ENCODE results near the gene CEP162.

CEP162 gene

DNA sequence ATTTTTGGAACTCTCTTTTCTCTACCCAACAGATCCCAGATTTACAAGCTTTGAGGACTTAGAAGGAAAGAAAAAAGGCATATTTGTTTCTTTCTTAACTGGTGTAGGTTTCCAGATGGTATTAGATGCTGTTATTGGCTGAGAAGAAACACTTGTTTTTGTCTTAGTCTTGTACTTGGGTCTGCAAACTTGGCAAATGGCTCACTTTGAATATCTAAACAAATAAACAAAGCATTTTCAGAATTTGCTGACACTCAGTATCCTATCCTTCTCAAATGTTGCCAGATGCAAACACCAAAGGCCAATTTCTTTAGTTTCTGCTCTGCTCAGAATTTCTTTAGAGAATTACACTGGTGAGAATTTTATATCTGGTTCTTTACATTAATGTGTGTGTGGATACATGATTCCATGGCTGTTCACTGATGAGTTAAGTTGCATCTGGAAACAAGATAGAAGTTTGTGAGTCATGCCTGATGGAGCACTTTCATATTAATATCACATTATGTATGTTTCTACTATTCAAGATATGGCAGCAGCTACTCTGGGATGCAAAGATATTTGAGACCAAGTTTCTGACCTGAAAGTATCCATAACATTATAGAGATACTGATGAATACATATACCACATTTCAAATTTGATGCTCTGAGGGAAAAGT is 43.7 kb upstream of the CEP162 start:
- no peaks in the 10 kb centered on the region for H3K27me3 ChIP-seq (ENCODE audit: insufficient read depth, poor library complexity, severe bottlenecking)
- no peak overlapping the region for H3K4me3 ChIP-seq (ENCODE audit: severe bottlenecking)
- no peaks in the 10 kb centered on the region for H3K9me3 ChIP-seq (ENCODE audit: severe bottlenecking)
- no peak for ATAC-seq (ENCODE audit: low read depth)
- no peaks in the 10 kb centered on the region for H3K36me3 ChIP-seq (ENCODE audit: low read depth)
- no peak for DNase-seq (ENCODE audit: low spot score)
- TF ChIP-seq, protein P1, sequence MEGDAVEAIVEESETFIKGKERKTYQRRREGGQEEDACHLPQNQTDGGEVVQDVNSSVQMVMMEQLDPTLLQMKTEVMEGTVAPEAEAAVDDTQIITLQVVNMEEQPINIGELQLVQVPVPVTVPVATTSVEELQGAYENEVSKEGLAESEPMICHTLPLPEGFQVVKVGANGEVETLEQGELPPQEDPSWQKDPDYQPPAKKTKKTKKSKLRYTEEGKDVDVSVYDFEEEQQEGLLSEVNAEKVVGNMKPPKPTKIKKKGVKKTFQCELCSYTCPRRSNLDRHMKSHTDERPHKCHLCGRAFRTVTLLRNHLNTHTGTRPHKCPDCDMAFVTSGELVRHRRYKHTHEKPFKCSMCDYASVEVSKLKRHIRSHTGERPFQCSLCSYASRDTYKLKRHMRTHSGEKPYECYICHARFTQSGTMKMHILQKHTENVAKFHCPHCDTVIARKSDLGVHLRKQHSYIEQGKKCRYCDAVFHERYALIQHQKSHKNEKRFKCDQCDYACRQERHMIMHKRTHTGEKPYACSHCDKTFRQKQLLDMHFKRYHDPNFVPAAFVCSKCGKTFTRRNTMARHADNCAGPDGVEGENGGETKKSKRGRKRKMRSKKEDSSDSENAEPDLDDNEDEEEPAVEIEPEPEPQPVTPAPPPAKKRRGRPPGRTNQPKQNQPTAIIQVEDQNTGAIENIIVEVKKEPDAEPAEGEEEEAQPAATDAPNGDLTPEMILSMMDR (IDR thresholded peaks at IDR 0.05; ENCODE audit: poor library complexity, severe bottlenecking) = no peak
- H3K27ac ChIP-seq (ENCODE audit: poor library complexity, severe bottlenecking) = no peak overlapping the region
- no peaks in the 10 kb centered on the region for H3K4me1 ChIP-seq (ENCODE audit: insufficient read depth, poor library complexity, severe bottlenecking)

DNA sequence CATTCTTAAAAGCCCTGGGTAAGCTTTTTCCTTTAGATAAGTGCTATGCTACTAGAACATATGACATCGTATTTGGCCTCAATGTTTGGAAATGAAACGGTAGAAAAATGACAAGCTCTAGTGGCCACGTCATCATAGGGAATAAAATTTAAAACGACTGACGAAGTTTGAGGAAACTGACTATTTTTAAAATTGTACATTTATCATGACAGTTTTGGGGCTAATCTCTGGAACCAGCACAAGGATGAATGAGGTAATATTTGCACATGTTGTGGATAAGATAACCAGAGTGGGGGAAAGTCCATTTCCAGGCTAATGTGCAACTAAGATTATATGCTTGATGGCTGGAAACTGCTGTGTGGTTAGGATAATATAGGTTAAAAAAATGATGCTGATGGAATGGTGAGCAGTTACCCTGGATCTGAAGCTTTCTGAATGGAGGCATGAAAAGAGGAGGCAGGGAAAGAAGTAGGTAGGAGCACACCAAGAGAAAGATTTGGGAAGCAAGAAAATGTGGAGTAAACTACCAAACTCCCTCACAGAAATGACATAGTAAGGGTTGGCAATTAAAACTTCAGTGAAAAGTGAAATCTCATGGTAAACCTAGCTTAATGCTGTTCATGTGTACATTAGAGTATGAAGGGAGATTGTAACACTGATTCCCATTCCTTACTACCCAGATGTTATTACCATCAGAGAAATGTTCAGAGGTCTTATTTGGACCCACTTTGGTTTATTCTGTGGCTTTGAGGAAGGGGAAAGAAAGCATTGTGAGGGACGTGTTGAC is 42.7 kb upstream of the CEP162 start:
- Histone ChIP-seq H3K4me1 (ENCODE audit: insufficient read depth, poor library complexity, severe bottlenecking) (no peaks in the 10 kb centered on the region), H3K4me3 (ENCODE audit: severe bottlenecking) (no peak overlapping the region), H3K27ac (ENCODE audit: poor library complexity, severe bottlenecking) (no peak overlapping the region), H3K27me3 (ENCODE audit: insufficient read depth, poor library complexity, severe bottlenecking) (no peaks in the 10 kb centered on the region), H3K9me3 (ENCODE audit: severe bottlenecking) (no peaks in the 10 kb centered on the region), H3K36me3 (ENCODE audit: low read depth) (no peaks in the 10 kb centered on the region)
- TF ChIP-seq, protein P1 (IDR thresholded peaks at IDR 0.05; ENCODE audit: poor library complexity, severe bottlenecking) = no peak
- no peak for DNase-seq (ENCODE audit: low spot score)
- ATAC-seq (ENCODE audit: low read depth) = no peak

DNA sequence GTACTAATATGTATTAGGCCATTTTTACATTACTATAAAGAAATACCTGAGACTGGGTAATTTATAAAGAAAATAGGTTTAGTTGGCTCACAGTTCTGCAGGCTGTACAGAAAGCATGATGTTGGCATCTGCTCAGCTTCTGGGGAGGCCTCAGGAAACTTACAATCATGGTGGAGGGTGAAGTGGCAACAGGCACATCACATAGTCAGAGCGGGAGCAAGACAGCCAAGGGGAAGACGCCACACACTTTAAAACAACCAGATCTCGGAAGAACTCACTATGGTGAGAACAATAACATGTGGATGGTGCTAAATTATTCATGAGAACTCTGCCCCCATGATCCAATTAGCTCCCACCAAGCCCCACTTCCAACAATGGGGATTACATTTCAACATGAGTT is 41.3 kb upstream of the CEP162 start:
- TF ChIP-seq, protein P1 (IDR thresholded peaks at IDR 0.05; ENCODE audit: poor library complexity, severe bottlenecking) = no peak
- Histone ChIP-seq H3K36me3 (ENCODE audit: low read depth) (no peaks in the 10 kb centered on the region), H3K4me3 (ENCODE audit: severe bottlenecking) (no peak overlapping the region), H3K27me3 (ENCODE audit: insufficient read depth, poor library complexity, severe bottlenecking) (no peaks in the 10 kb centered on the region), H3K9me3 (ENCODE audit: severe bottlenecking) (no peaks in the 10 kb centered on the region), H3K4me1 (ENCODE audit: insufficient read depth, poor library complexity, severe bottlenecking) (no peaks in the 10 kb centered on the region), H3K27ac (ENCODE audit: poor library complexity, severe bottlenecking) (no peak overlapping the region)
- DNase-seq (ENCODE audit: low spot score) (no peak), ATAC-seq (ENCODE audit: low read depth) (no peak)

DNA sequence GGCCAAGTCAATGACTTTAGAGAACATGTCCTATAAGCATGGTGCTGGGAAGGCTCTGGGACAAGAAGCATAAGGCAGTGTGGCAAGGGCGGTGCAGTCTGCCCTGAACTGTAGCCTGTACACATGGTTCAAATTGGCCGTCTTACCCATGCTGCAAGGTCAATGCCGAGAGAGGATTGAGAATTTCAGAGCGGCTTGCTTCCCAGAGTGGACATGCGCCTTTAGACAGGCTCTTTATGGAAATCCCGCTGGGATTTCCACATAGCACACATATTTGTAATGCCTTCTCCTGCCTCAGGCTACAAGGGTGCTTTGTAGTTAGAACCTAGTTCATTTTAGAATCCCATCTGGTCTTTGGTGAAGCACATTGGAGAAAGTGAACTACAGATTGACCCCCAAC is 36.1 kb upstream of the CEP162 start:
- H3K4me1 ChIP-seq (ENCODE audit: insufficient read depth, poor library complexity, severe bottlenecking) = no peaks in the 10 kb centered on the region
- no peaks in the 10 kb centered on the region for H3K36me3 ChIP-seq (ENCODE audit: low read depth)
- H3K4me3 ChIP-seq (ENCODE audit: severe bottlenecking) = no peak overlapping the region
- peaks cover 5% of the 10 kb centered on the region for H3K27me3 ChIP-seq (ENCODE audit: insufficient read depth, poor library complexity, severe bottlenecking)
- no peaks in the 10 kb centered on the region for H3K9me3 ChIP-seq (ENCODE audit: severe bottlenecking)
- ATAC-seq (ENCODE audit: low read depth) (no peak), DNase-seq (ENCODE audit: low spot score) (no peak)
- TF ChIP-seq, protein P1 (IDR thresholded peaks at IDR 0.05; ENCODE audit: poor library complexity, severe bottlenecking) = no peak
- H3K27ac ChIP-seq (ENCODE audit: poor library complexity, severe bottlenecking) = no peak overlapping the region

DNA sequence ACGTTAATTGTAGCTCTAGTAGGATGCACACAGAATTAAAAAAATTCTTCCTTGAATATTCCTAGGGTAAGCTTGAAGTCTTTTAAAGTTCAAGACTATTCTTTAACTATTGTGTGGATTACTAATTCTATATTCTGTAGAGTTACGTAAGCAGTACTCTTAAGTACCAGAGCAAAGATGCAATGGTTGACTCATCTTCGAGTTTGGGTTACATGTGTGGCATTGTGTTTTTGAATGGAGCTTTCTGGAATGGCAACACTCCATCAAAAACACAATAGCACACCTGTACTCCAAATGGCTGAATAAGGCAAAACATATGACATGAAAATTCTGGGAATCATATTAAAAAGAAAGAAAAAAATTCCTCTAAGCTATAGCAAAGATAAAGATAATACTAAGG is 33.5 kb upstream of the CEP162 start:
- Histone ChIP-seq H3K36me3 (ENCODE audit: low read depth) (no peaks in the 10 kb centered on the region), H3K27ac (ENCODE audit: poor library complexity, severe bottlenecking) (no peak overlapping the region), H3K27me3 (ENCODE audit: insufficient read depth, poor library complexity, severe bottlenecking) (peaks cover 9% of the 10 kb centered on the region), H3K9me3 (ENCODE audit: severe bottlenecking) (no peaks in the 10 kb centered on the region), H3K4me3 (ENCODE audit: severe bottlenecking) (no peak overlapping the region), H3K4me1 (ENCODE audit: insufficient read depth, poor library complexity, severe bottlenecking) (no peaks in the 10 kb centered on the region)
- DNase-seq (ENCODE audit: low spot score) (no peak), ATAC-seq (ENCODE audit: low read depth) (no peak)
- TF ChIP-seq, protein P1 (IDR thresholded peaks at IDR 0.05; ENCODE audit: poor library complexity, severe bottlenecking) = no peak

All from RWPE2 (cell line).